Ramos (cell line): ENCODE measurements around the gene OPN1MW2.
"Not testable (repeated sequence)": the region's sequence is repeated elsewhere in the genome, so short reads cannot be mapped to it uniquely, and the experiment has no call there.

ENCODE experiments used
- in situ Hi-C: fragments of 300-500 bp; cut with MboI; formaldehyde crosslinking; loops from one replicate; pipeline ENCODE4 v1.14.3; 2022; ENCODE audit warnings: low sequenced_read_pairs; ENCODE audit not compliant: unreplicated experiment

OPN1MW2 gene

GRCh38 chrX:154263072-154263471, 43.5 kb downstream of the OPN1MW2 start:
- in situ Hi-C loops: not testable (repeated sequence)

GRCh38 chrX:154269245-154269644, 49.7 kb downstream of the OPN1MW2 start:
- in situ Hi-C loops: not testable (repeated sequence)
